HG03159 (cell line): Measurements from ENCODE around the gene SLC2A8.

Source experiments
- ATAC-seq: cut with Tn5 transposase; IDR thresholded peaks from one replicate; pipeline ENCODE4 v1.9.1; 2021; ENCODE audit warnings: mild to moderate bottlenecking, moderate library complexity; ENCODE audit not compliant: unreplicated experiment

The SLC2A8 gene

DNA sequence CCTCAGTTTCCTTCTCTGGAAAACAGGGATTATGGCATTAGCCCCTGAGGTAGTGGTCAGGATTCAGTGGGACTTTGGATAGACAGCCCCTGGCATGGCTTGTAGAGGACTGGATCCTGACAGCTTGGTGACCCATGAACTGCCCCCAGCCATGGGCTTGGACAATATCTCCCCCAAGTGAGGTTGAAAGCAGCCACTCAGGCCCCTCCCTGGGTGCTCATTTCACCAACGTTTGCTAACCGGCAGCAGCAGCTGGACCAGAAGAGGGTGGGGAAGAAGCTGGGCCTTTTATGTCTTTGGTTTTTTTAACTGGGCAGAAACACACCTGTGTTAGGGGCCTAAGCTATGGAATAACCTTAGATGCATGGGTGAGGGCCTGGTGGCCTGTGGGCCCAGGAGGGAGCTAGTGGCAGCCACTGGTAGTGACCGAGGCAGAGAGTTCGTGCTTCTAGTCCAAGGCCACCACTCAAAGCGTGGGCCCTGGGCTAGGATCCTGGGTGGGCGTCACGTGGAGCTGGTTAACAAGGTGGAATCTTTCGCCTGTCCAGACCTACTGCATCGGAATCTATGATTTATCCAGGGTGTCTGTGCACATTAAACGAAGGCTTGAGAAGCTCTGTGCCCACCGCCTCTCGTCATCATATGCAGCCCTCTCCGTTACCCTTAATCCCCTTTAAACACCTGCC is 1.9 kb downstream of the SLC2A8 start:
- no peak for ATAC-seq

DNA sequence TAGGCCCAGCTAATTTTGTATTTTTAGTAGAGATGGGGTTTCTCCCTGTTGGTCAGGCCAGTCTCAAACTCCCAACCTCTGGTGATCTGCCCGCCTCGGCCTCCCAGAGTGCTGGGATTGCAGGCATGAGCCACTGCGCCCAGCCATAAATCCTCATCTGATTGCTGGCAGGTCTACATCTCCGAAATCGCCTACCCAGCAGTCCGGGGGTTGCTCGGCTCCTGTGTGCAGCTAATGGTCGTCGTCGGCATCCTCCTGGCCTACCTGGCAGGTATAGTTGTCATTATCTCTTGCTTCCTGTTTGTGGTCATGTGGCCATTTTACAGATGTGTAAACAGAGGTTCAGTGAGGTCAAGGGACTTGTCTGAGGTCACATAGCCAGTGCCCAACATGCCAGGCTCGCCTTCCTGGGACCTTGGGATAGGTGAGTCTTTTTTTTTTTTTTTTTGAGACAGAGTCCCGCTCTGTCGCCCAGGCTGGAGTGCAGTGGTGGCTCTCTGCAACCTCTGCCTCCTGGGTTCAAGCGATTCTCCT is 2.8 kb downstream of the SLC2A8 start:
- ATAC-seq = no peak

- no peak for ATAC-seq
Observed at GRCh38 chr9:127402401-127403090, 5.6 kb downstream of the SLC2A8 start.

- no peak for ATAC-seq
Observed at GRCh38 chr9:127403507-127404192, 6.7 kb downstream of the SLC2A8 start.

GRCh38 chr9:127404631-127405030 is 7.7 kb downstream of the SLC2A8 start:
- no peak for ATAC-seq

DNA sequence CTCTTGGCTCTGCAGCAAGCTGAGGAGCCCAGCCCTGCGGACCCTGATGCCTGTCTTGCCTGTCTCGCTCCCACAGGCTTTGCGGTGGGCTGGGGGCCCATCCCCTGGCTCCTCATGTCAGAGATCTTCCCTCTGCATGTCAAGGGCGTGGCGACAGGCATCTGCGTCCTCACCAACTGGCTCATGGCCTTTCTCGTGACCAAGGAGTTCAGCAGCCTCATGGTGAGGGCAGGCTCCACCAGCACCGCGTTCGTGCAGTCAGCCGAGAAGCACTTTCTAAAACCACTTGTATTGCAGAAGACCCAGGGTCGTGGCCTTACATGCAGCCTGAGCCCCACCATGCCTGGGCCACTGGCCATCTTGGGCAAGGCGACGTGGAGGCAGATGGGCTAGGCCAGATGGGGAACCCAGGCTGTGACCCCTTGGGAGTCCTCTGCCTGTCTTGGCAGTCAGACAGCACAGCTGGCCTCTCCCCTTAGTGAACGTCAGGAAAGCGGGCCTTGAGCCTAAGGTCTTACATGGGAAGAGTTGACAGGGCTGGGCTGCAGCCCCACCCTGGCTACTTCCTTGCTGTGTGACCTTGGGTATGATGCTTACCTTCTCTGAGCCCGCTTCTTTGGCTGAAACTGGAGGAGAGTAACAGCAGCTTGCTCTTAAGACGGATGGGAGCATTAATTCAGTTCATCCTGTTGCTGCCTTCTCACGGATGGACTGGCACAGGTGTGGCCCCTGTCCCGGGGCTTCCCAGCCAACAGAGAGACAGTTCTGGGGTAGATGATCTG is 8.6 kb downstream of the SLC2A8 start:
- ATAC-seq = no peak

- ATAC-seq = no peak
Observed at GRCh38 chr9:127406799-127407491, 10.0 kb downstream of the SLC2A8 start.

DNA sequence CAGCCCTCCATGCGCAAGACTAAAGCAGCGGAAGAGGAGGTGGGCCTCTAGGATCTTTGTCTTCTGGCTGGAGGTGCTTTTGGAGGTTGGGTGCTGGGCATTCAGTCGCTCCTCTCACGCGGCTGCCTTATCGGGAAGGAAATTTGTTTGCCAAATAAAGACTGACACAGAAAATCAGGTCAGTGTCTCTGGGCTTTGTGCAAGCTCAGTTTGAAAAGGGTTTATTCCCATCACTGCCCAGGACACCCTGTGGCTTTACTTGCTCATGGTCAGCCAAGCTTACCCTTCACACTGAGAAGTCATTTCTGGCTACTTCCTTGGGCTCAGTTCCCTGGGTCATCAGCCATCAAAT is 10.5 kb downstream of the SLC2A8 start:
- ATAC-seq = no peak

DNA sequence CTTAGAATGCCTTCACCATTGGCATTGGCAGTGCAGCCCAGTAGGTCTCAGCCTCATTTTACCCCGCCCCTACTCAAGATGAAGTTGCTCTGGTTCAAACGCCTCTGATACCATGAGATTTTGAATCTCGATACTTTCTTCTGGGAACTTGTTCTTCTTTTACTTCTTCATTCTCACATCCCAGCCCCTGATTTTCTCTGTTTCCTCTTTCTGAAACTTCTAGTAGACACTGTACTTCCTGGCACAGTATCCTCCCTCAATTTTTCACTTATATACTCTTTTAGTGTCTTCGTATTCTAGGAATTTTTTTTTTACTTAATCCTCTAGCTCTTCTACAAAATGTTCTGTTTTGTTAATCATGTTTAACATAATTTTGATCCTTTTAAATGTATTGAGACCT is 14.2 kb downstream of the SLC2A8 start:
- ATAC-seq = no peak

DNA sequence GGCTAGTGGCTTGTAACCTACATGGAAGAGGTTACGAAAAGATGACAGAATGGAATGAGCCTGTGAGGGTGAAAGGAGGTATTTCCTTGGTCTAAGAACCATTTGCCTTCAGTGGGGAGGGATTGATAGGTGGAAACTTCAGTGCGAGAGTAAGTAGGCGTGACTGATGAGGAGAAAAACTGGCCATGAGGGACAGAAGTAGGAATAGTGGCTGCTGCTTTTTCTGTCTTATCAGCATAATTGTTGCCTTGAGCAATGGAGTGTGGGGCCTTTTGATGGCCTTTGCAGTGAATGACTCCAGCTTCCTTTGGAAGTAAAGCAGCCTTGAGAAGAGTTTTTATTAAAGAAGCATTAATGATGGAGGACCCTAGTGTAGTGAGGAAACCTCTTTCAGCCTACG is 18.2 kb downstream of the SLC2A8 start:
- no peak for ATAC-seq

DNA sequence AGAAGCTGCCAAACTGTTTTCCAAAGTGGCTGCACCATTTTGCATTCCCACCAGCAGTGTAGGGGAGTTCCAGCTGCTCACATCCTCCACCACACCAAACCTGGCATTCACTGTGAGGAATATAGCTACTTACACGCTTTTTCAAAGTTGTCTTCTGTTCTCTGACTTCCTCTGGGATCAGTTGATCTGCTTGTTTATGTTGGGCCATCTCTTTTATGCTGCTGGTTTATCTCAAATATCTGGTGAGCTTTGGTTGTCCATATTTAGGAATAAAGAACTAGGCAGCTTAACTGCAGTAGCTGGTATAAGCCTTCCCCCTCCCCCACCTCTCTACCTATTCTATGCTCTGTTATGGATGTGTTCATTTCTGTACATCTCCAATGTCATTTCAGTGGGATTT is 18.7 kb downstream of the SLC2A8 start:
- ATAC-seq = no peak

DNA sequence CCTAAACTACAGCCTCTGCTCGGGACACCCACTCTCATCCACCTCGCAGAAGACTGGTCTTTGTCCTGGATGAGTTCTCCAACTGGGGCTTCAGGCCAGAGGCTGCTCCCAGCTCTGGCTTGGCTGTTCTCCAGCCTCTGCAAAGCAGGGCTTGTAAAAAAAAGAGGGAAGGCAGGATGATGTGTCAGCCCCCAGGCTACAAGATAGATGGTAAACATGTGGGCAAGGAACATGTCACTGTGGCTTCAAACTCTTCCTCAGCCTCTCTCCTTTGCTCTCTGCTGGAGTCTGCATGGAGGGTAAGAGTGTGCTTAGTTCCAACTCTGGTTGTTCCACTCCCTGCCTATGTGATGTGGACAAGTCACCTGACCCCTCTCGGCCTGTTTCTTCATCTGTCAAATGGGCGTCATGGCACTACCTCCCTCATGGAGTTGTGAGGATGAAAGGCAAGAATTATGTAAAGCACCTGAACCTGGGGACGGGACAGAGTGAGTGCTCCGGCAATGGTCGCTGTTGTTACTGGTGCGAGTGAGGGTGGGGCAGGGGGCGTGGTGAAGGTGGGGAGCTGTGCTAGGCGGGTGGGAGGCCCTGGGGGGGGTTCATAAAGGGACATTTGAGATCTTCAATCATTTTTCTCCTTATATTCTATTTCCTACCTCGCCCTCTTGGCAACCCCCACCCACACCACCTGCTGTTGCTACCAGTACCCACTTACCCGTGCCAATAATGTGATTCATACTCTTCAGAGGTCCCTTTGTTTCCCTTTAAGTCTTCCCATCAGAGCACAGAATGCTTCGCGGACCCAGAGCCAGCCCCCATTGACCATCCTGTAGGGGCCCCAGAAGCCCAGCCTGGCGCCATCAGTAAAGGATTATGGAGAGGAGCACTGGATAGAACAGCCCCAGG is 20.4 kb downstream of the SLC2A8 start:
- no peak for ATAC-seq

DNA sequence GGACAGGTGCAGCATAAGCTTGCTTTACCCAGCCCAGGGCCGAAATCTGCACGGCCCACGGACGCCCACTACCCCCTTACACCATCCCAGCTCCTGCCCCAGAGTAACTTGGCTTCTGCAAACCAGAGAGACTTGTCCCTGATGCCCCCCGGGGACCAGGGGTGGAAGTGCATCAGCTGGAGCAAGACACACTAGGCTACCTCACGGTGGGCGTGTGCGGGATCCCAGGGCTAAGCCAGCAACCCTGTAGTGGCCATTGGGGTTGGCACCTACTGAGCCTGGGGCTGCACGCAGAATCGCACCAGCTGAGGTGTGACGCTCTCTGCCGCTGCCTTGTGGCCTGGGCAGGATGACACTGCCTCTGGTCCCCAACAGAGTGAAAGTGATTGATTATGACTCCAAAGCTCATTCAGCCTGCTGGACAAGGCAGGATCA is 21.1 kb downstream of the SLC2A8 start:
- ATAC-seq = no peak

GRCh38 chr9:127419348-127419747 is 22.4 kb downstream of the SLC2A8 start:
- ATAC-seq = no peak

DNA sequence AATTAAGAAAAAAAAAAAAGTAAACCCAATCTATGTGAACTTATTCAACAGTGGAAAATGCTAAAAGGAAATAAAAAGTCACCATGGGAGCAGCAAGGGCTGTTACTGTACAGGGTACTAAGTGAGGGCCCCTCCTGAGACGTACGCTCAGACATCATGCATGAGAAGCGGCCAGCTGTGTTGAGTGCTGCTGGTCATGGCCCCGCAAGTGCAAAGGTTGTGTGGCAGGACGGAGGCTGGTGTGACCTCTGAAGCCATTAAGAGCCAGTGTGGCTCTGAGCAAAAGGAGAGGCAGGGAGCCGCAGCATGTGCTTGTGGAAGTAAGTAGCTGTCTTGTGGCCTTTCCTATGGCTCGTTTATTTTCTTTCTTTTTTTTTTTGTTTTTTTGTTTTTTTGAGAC is 24.1 kb downstream of the SLC2A8 start:
- no peak for ATAC-seq

DNA sequence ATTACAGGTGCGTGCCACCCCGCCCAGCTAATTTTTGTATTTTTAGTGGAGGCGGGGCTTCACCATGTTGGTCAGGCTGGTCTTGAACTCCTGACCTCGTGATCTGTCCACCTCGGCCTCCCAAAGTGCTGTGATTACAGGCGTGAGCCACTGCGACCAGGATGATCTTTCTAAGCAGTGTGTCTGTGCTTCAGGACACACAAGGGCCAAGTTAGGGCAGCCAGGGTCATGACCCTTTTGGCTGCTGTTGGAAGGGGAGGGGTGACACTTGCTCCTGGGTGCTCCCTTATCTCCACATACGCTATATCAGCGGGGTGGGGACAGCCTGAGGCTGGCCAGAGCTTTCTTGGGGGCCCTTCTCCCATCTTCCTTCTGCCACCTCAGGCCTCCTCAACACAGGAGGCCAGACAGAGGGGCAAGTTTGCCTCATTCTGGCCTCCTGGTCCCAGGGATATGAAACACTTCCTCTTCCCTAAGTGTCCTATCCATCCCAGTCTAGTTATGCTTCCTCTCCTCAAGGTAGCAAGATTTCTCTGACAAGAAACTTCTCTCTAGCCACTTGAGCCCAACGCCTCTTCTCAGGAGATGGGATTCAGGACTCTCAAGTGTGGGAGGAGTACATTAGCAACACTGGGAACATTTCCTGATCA is 25.3 kb downstream of the SLC2A8 start:
- ATAC-seq = no peak

DNA sequence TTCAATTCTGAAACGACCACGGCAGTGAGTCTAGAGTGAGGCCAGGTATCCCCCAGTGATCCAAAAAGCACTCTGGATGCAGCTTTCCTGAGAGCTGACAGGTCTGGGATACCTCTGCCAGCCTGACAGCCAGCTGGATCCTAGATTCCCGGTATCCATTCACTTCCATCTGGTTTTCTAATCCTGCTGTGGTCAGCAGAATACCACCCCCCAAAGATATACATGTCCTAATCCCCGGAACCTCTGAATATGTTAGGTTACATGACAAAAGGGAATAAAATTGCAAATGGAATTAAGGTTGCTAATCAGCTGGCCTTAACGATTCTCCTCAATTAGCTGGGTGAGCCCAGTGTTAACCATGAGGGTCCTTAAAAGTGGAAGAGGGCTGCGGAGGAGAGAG is 25.8 kb downstream of the SLC2A8 start:
- ATAC-seq = no peak

DNA sequence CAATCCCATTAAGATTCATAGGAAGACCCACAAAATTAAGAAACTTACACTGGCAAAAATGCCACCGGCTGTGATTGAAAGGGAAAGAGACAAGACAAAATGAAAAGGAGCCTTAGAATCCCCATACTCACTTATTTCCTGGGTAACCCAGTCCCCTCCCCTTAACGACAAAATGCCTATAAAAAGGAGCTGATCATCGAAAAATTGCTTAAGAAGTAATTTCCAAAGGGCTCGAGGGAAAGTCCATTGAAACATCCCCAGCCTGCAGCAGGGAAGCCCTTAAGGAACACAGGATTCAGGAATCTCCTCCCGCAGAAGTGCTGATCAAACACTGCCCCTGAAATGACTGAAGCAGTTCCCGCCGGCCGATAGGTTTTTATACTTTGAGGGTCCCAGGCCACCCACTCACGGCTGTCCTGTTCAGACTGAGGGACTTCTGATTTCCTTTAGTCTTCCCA is 26.5 kb downstream of the SLC2A8 start:
- ATAC-seq = no peak
